ENCODE measurements around the gene REEP5. TPM values are rescaled to one million over a fixed set of nuclear protein-coding genes. Genes with fewer than 3 reads are reported as not detected.

REEP5 gene
- total and polyA plus RNA-seq, 2 of the 13 experiments (the other 11 are each of a cell fraction or from before 2014, with no cell fraction given), result 49.4 to 239 TPM

- 0 out of 2 replicates have a peak, but pooled peaks have one; percentile 26 for TF ChIP-seq NFAT5 (CRISPR knock-in tag; IDR thresholded peaks at IDR 0.05)
- no peak for TF ChIP-seq ZNF143 (CRISPR knock-in tag; IDR thresholded peaks at IDR 0.05)
- TF ChIP-seq ZNF337 (CRISPR knock-in tag; IDR thresholded peaks at IDR 0.05; ENCODE audit: borderline replicate concordance, low read depth), result no peak
- TF ChIP-seq PHF8 (CRISPR knock-in tag; IDR thresholded peaks at IDR 0.05), result peak; percentile 70
- TF ChIP-seq IRF9 (CRISPR knock-in tag; IDR thresholded peaks at IDR 0.05; ENCODE audit: borderline replicate concordance), result no peak
- no peak for TF ChIP-seq ZNF7 (CRISPR knock-in tag; IDR thresholded peaks at IDR 0.05)
- peak; percentile 72; the same call in 1 of the 2 replicates for TF ChIP-seq POGK (CRISPR knock-in tag; conservative IDR thresholded peaks at IDR 0.05)
- no peak for TF ChIP-seq GFI1 (CRISPR knock-in tag; IDR thresholded peaks at IDR 0.05; ENCODE audit: borderline replicate concordance)
- TF ChIP-seq ZSCAN21 (CRISPR knock-in tag; IDR thresholded peaks at IDR 0.05; ENCODE audit: borderline replicate concordance), result peak; percentile 74; the same call in 1 of the 2 replicates
- TF ChIP-seq CTCF (CRISPR knock-in tag; IDR thresholded peaks at IDR 0.05), result peak; percentile 81
- TF ChIP-seq ZGPAT (CRISPR knock-in tag; IDR thresholded peaks at IDR 0.05), result no peak; the same call in 1 of the 2 replicates
- TF ChIP-seq MAFK (conservative IDR thresholded peaks at IDR 0.05 in 1 of 2, IDR thresholded peaks at IDR 0.05 in 1 of 2; ENCODE audit: low read length in 2 of 2), result no peak
- TF ChIP-seq TEF (CRISPR knock-in tag; IDR thresholded peaks at IDR 0.05), result no peak
- peak; percentile 79 for TF ChIP-seq ZNF891 (CRISPR knock-in tag; IDR thresholded peaks at IDR 0.05)
These were observed at the start of gene REEP5 (continued) for GRCh38 chr5:112921833-112922817.
